ENCODE results near the gene DNAJC3. TPM values are rescaled to one million over a fixed set of nuclear protein-coding genes. Genes with fewer than 3 reads are reported as not detected.

The DNAJC3 gene, protein sequence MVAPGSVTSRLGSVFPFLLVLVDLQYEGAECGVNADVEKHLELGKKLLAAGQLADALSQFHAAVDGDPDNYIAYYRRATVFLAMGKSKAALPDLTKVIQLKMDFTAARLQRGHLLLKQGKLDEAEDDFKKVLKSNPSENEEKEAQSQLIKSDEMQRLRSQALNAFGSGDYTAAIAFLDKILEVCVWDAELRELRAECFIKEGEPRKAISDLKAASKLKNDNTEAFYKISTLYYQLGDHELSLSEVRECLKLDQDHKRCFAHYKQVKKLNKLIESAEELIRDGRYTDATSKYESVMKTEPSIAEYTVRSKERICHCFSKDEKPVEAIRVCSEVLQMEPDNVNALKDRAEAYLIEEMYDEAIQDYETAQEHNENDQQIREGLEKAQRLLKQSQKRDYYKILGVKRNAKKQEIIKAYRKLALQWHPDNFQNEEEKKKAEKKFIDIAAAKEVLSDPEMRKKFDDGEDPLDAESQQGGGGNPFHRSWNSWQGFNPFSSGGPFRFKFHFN
- total RNA-seq, result 33.9 and 42.5 TPM in 2 replicates
- polyA plus RNA-seq (2012), result 19.3 TPM

DNA sequence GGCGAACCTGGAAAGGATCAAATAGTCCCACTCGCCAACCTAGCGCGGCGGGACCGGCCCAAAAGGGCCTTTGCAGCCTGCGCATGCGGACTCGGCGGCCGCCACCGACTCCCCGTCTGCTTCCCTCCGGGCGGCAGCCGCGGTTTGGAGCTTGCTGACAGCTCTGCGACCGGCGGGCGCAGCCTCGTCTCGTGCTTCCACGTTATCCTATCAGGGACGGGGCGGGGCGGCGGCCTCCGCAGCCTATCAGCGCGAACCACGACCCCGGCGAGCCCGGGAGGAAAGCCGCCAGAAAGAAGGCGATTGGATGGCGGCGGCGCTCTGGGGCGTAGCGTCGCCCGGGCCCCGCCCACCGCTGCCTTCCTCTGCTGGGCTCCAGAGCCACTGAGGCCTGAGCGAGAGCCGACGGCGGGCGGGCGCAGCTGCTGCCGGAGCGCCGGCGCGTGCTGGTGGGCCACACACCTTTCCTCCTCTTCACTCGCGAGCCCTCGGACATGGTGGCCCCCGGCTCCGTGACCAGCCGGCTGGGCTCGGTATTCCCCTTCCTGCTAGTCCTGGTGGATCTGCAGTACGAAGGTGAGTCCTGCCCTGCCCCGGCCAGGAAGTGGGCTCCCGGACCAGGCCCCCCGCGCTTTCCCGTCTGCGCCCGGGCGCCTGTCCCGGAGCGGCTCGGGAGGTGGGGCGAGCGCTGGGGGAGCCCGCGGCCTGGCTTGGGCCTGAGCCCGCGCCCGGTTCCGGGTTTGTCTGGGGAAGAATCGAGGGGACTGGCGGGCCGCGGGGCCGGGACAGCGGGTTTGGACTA lies at the start of gene DNAJC3:
DNAJC3 (plus strand) TSS at position 378 of the 802 bp plus-strand sequence; CDS start at position 495, 117 bp downstream.
- peak; percentile 98 for DNase-seq (ENCODE audit: low read depth)

DNA sequence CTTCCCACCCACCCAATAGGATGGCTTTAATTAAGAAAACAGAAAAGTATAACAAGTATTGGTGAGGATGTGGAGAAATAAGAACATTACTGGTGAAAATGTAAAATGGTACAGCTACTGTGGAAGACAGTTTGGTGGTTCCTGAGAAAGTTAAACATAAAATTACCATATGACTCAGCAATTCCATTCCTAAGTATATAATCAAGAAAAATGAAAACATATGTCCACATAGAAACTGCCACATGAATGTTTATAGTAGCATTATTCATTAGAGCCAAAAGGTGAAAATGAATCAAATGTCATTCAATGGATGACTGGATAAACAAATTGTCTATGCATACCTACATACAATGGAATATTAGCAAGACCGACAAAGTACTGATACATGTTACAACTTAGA lies 49.3 kb upstream of the DNAJC3 start:
- no peak for DNase-seq (ENCODE audit: low read depth)

DNA sequence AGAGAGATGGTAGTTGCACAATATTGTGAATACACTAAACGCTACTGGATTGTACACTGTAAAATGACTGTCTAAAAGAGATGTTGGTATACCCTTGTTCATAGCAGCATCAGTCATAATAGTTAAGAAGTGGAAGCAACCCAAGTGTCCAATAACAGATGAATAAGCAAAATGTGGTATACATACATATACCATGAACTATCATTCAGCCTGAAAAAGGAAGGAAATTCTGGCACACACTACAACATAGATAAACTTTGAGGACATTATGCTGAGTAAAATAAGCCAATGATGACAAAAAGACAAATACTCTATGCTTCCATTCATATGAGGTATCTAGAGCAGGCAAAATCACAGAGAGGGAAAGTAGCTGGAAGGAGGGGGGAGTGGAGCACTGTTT lies 48.5 kb upstream of the DNAJC3 start:
- no peak for DNase-seq (ENCODE audit: low read depth)

DNA sequence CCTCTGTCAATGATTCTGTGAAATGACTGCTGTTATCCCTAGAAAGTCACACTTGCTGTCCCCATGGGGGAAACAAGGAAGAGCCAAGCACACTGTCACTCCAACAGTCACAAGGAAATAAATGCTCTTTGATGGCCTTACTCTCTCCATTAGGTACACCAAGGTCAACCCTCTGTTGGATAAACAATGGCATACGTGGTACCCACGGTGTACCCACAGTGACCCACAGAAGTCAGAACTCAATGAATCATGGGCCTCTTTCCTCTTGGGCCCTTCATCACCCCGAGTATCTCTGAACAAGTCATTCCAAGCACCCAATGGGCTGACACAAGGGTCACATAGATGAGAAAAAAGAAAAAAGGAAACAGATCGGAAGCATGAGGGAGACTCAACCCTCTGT lies 47.9 kb upstream of the DNAJC3 start:
- no peak for DNase-seq (ENCODE audit: low read depth)

DNA sequence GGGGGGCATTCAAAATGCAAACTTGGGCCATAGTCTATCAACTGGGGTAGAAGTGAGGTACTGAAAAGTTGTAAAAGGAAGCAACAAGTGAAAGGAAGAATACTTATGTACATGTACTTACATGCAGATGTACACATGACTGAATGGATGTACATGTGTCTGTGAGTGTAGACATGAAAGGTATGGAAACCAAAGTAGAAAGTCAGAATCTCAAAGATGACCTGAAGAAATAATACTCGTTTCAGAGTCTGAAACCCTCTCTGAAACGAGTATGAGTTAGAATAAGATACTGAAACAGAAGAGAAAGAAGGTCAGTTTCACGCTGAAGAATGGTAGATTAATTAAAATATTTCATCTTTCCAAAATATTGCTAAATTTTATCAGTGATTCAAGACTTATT lies 46.3 kb upstream of the DNAJC3 start:
- DNase-seq (ENCODE audit: low read depth), result no peak

DNA sequence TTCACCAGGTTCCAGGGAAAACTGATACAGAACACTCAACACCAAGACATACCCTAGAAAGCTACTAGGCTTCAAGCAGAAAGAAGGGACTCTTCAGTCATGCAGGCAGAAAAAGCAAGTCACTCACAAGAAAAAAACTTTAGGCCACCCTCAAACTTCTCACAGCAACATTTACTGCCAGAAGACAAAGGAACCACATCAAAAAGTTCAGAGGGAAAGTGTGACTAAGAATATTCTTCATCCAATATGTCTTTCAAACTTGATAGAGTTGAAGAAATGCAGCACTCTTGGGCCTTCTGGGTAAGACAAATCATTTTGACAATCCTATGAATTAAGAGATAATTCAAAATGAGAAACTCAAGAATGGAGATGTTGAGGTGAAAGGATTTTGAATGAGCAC lies 40.1 kb upstream of the DNAJC3 start:
- DNase-seq (ENCODE audit: low read depth), result no peak

DNA sequence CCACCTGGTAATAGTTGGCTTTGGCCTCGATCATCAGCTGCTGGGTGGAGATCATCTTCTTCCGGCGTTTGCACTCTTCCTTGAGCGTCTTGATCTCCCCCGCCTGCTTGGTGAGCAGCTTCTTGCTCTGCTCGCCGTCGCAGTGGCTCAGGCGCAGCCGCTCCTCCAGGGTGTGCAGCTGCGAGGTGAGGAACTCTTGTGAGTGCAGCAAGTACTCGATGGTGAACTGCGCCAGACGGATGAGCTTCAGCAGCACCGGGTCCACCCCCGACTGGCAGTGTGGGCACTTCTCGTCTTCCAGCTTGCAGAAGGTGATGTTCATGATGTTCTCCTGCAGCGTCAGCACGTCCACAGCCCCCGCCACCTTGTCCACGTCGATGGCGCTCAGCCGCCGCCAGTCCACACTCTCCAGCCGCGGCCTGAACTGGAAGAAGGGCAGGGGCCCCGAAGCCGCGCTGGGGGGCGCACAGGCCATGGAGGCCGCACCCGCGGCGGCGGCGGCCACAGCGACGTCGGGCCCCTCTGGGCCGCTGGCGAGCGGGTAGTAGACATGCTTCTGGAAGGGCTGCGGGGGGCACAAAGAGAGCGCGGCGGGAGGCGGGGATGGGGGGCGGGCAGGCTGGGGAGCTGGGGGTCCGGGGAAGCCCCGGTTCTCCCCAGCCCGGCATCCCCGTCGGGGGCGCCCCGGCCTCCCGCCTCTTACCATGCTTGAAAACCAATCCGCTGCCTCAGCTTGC lies 35.5 kb upstream of the DNAJC3 start:
- DNase-seq (ENCODE audit: low read depth), result no peak

DNA sequence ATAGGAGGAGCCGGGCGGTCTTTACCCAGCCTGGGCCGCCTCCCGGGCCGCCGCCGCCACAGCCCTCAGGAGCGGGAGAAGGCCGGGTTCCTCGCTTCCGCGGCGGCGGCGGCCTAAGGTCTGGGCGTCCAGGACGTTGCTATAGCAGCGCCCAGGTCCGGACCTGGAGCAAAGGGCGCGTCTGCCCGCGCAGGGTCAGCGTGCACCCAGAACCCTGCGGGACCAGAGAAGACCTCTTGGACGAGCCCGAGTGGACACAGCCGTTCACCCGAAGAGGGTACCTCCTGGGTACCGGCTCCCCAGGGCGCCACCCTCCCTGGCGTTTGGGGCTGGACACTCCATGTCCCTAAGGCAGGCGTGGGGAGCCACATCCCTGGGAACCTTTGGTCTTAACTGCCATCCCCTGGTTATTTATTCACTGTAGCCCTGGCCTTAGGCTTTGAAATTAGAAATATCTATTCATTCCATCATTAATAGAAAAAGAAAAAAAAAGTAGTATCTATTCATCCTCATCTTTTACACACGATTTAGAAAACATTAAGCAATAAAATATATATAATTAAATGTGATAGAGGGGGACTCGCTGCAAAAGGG lies 34.8 kb upstream of the DNAJC3 start:
- DNase-seq (ENCODE audit: low read depth), result no peak

DNA sequence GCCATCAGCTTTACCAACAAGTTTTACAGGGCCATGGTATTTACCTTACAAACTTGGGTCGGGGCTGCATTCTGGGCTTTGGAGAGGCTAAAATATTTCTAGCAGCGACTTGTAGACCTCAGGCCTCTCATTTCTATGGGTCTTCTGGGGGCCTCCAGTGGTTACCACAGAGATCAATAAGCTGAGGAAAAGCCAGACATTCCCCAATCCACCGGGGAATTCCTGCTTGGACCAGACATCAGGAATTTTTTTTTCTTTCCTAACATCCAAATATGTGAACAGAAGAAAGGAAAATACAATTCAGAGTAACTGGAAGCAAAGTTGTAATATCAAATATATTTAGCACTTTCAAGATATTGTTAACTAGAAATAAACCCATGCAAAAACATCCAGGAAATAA lies 33.9 kb upstream of the DNAJC3 start:
- no peak for DNase-seq (ENCODE audit: low read depth)

DNA sequence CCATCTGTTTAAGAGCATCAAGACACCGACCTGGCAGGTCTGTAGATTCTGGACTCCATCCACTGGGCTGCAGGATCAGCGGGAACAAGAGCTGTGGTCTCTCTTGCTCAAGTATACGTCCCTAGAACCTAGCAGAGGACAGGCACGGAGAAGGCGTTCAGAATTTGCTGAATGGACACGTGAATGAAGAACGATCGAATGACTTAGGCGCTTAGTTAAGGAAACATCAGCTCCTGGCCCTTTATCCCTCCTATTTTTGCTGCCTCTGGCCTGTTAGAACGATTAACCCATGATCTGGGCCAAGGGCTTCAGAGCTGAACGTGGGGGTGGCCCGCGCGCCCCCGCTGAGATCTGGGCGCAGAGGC lies 33.4 kb upstream of the DNAJC3 start:
- DNase-seq (ENCODE audit: low read depth), result peak; percentile 47

DNA sequence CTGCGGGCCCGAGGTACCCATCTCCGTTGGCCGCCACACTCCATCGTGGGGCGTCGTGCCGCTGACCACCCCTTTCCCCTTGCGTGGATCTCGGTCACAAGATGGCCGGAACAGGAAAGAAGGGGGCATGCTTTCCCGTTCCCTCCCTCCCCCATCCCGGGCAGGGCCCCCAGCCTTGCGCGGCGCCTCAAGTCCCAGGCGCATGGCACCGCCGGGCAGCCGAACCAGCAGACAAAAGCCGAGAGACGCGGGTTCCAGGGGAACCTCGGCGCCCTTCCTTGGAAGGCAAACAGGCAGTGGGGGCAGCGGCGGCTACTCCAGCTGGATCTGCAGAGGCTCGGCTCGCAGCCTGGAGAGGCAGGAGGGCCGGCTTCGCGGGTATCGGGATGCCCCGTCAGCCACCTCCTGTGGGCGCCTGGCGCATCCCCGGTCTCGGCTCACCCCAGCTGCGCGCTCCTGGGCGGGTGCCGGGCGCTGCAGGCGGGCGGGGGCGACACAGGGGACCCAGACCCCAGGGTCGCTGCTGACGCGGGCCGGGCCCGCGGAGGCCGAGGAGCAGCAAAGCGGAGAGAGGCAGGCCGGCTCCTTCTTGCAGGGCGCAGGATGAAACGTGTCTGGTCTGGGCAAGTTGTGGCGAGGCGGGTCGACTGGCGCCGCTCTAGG lies 32.9 kb upstream of the DNAJC3 start:
- DNase-seq (ENCODE audit: low read depth), result peak; percentile 61

DNA sequence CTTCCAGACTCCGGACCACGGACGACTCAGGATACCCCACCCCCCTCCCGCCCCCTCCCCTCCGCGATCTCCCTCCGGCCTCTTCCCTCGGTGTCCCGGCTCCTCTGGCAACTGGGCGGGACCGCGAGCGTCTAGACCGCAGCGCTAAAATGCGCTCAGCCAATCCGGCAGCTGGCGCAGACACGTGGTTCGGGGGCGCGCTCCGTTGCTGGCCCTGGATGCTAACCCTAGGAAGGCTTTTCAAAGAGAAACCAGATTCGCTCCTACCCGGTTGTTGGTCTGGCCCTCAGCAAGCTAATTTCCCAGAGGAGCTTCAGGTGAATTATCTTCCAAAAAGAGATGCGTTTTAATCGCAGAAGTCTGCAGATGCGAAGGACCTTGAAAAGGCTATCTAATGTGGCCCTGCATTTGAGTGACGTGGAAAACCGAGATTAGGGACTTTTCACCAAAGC lies 32.3 kb upstream of the DNAJC3 start, which contains the start of gene DZIP1:
DZIP1 (minus strand) TSS at position 106 of the 452 bp plus-strand sequence. CDS start 2,677 bp downstream, outside the sequence.
- DNase-seq (ENCODE audit: low read depth), result peak; percentile 92

DNA sequence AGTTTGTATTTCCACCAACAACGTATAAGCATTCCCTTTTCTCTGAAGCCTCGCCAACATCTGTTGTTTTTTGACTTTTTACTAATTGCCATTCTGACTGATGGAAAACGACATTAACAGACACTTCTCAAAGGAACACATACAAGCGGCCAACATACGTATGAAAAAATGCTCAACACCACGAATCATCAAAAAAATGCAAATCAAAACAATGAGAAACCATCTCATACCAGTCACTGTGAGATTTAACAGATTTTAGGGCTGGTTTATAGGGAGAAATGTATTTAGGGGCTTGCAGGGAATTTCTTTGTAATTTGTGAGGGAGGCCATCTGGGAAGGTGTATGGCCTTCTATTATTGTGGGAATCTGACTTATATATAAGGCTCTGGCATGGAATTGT lies 29.6 kb upstream of the DNAJC3 start:
- DNase-seq (ENCODE audit: low read depth), result no peak

DNA sequence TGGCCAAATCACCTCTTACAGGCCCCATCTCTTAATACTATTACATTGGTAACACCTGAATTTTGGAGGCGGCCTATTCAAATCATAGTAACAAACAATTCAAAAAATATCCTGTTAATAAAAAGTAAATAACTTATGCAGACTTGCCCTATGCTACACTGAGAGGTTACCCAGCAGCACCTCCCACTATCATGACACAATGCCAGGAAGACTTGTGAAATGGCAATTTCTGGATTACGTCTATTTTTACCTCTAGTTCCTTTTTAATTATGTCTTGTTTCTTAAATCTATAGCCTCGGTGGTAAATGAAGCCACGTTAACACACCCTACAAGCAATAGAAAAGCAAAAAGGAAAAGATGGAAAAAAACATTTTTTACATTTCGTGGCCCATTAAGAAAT lies 26.2 kb upstream of the DNAJC3 start:
- DNase-seq (ENCODE audit: low read depth), result no peak

DNA sequence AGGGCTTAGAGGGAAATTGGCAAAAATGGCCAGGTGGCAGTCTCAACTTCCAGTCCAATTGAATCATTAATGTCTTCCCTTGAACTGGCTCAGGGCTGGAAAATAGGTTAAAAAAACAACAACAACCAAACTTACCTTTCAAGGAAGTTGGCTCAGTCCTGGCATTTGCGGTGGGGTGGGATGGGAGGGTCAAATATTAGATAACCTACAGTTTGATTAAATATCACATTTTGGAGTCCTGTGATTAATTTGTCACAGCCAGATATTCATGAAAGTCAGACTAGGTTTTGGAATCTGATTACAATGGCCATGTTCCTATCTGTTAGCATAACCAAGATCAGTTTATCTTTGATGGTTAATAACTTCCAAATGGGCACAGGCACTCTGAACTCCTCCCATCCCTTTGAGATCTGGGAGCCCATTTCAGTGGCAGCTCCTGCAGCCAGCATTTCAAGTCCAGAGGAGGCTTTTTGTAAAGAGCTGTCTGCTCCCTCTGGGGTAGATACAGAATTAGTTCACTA lies 24.6 kb upstream of the DNAJC3 start:
- no peak for DNase-seq (ENCODE audit: low read depth)

DNA sequence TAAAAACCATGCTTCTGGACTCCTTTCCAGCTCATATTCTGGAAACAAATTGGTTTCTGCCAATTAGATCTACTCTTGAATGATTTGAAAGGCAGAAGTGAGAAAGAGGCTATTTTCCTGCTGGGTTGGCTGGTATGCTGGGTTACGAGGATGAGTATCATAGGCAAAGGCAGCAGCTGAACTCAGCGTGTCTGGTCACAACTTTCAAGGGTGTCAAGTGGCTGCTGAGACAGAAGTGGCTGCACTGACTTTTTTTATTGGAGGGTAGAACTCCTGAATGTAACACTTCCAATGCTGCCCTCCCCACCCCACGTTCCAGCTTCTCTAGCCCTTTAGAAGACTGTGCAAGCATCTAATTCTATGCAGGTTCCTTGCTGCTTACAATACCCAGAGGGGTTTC lies 24.1 kb upstream of the DNAJC3 start:
- peak; percentile 36 for DNase-seq (ENCODE audit: low read depth)

DNA sequence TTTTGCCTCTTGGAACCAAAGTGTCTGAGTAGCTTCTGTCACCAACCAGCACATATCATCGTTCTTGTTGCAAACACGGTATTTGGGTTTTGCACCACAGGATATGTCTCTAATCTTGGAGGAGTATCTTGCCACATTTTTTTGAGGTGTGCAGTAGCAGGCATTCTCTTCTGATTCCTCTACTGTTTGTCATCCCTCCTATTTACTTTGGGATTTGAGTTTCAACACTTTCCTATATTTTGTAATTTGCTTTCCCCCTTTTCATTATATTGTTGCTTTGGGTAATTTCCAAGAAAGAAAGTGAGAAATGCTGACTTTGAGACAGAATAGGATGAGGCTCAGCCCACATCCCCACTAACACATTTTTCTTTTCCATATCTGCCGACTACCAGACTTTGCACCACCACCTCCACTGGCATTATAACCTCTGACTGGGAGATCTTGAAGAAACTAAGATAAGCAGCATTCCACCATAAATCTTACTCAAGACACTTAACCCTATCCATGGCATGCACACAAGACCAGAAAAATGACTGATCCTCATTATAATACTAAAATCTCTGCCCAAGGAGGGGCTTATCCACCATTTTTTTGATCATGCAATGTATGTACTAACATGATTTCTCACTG lies 20.4 kb upstream of the DNAJC3 start:
- no peak for DNase-seq (ENCODE audit: low read depth)

DNA sequence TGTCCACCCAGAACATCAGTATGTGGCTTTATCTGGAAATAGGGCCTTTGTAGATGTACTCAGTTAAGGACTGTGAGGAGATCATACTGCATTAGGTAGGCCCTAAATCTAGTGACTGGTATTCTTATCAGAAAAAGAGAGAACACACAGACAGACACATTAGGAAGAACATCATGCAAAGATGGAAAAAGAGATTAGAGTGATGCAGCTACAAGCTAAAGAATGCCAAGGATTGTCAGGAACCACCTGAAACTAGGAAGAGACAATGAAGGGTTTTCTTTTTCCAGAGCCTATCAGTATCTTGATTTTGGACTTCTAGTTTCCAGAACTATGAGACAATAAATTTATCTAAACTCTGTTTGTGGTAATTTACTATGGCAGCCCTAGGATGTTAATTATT lies 17.4 kb upstream of the DNAJC3 start:
- DNase-seq (ENCODE audit: low read depth), result no peak

DNA sequence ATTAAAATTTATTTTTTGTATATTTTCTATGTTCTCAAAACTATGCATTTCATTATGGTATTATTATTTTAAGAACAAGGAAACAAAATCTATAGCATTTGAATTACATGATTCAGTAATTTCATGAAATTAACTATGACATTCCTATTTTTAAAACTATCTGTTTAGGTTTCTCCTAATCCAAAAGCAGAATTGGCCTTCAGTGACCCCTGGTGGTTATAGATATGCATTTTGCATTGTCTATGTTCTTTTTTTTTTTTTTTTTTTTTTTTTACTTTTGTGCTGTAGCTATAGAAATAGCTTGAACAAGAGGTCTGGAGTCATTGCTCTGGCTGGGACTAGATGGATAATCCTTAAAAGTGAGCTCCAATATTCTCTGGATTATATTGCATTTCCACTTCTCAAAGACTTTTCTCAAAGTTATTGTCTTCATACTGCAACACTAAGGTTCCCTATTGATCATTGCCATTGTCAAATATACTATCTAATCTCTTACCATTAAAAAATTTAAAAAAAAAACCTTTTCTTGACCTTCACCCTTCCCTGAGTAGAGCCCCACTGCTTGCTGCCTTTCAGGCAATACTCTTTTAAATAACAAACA lies 15.9 kb upstream of the DNAJC3 start:
- DNase-seq (ENCODE audit: low read depth), result peak; percentile 63

Measured in myocyte (in vitro differentiated cells).